ENCODE data around the gene RELN. TPM values are rescaled to one million over a fixed set of nuclear protein-coding genes. Genes with fewer than 3 reads are reported as not detected.

The RELN gene
- total and polyA plus RNA-seq, 10 of the 15 experiments (the other 5 are each of a cell fraction or from before 2014, with no cell fraction given), result 0.11 to 0.21 TPM; not detected in 8

DNA sequence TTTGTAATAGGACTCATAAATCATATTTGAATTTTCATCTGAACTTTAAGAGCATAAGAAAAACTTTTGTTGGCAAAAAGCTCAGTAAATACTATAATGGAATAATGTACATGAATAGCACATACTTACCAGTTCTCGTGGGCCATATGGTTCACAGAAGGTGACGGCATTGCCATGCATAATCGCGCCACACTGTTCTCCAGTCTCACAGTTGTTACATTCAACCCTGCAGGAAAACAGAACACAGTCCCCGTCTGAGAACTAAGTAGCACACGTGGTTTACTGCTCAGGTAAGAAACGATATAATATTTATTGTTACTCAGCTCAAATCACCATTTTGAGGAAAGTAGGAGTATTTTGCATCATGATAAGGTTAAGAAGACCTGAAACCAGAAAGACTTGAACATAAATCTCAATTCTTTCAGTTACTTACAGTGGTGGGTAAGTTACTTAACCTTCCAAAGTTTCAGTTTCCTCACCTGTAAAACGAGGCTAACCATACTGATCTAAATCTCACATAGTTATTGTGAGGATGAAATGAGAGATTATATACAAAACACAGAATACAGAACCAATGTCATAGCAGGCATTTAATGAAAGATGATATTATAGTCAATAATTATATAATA lies 261.4 kb downstream of the RELN start:
- TF ChIP-seq GABPA (IDR thresholded peaks at IDR 0.05; ENCODE audit: low read depth) (no peak), FOS (IDR thresholded peaks at IDR 0.05; ENCODE audit: borderline replicate concordance, extremely low read depth, insufficient read length) (no peak)
- ChIA-PET RAD21 (ENCODE audit: unreplicated experiment) (no interaction called here), POLR2A (no interaction called here), CTCF (no interaction called here), SMC1A (ENCODE audit: uncharacterized antibody, unreplicated experiment) (no interaction called here)
- Histone ChIP-seq H4K20me1 (ENCODE audit: control insufficient read depth, insufficient read depth) (no peaks in the 10 kb centered on the region), H3K27ac (ENCODE audit: control insufficient read depth, insufficient read depth) (no peak overlapping the region), H3K36me3 (ENCODE audit: control insufficient read depth in 2 of 2, insufficient read depth in 2 of 2, low read length in 1 of 2) (no peaks in the 10 kb centered on the region), H3K9me3 (replicated peaks; ENCODE audit: control insufficient read depth, insufficient read depth, low read length) (no peaks in the 10 kb centered on the region), H3K4me3 (no peak overlapping the region), H3K27me3 (replicated peaks in 1 of 2; ENCODE audit: control insufficient read depth in 2 of 2, insufficient read depth in 2 of 2, low read length in 1 of 2) (no peaks in the 10 kb centered on the region), H3K79me2 (ENCODE audit: control insufficient read depth, insufficient read depth, low read length) (no peaks in the 10 kb centered on the region), H2AFZ (ENCODE audit: control insufficient read depth, low read depth, low read length) (no peak overlapping the region), H3K4me1 (ENCODE audit: control insufficient read depth, insufficient read depth, low read length) (no peaks in the 10 kb centered on the region), H3K4me2 (ENCODE audit: control insufficient read depth, insufficient read depth) (no peak overlapping the region), H3K9ac (ENCODE audit: control insufficient read depth, insufficient read depth, low read length) (no peak overlapping the region)
- in situ Hi-C loops (cut with MboI) (no loop called here), intact Hi-C loops (cut with micrococcal nuclease; ENCODE audit: unreplicated experiment) (no loop called here)
- DNase-seq (ENCODE audit: low read depth, low spot score), result no peak
- WGBS (ENCODE audit: insufficient coverage, insufficient replicate concordance, low lambda C conversion rate, missing lambda C conversion rate), result 36% methylated on average over 8 of the region's 8 CpGs
- no peak for FAIRE-seq
- BruUV-seq (replicated peaks), result no TSS peak
- ATAC-seq, result no peak

DNA sequence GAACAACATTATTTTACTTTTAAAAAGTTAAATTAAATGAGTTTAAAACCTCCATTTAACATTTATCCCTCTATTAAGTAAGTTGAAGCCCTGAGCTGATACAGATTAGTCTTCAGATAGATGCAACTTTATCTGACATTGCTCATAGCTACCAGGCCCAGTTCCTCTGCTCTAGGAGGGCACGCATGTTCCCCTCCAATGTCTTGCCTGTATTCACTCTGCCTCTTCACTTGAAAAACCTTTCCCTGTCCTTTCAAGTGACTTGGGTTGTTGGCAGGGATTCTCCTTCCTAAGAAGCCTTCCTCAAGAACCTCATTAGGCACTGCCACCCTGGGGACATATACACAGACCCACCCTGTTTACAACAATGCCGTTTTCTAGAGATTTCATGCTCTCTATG lies 270.4 kb downstream of the RELN start:
- TF ChIP-seq PML (IDR thresholded peaks at IDR 0.05; ENCODE audit: low read length) (no peak), TCF12 (IDR thresholded peaks at IDR 0.05; ENCODE audit: low read depth, low read length) (no peak), IRF3 (IDR thresholded peaks at IDR 0.05) (no peak), MXI1 (IDR thresholded peaks at IDR 0.05; ENCODE audit: low read depth, low read length) (no peak), SIX5 (IDR thresholded peaks at IDR 0.05; ENCODE audit: low read depth, low read length, severe bottlenecking) (no peak), NFYB (IDR thresholded peaks at IDR 0.05; ENCODE audit: insufficient read depth, low read depth, low read length) (no peak), HSF1 (IDR thresholded peaks at IDR 0.05; ENCODE audit: low read depth, low read length) (no peak), BMI1 (IDR thresholded peaks at IDR 0.05; ENCODE audit: borderline replicate concordance) (no peak)

More for the DNA sequence above, 270.4 kb downstream of the RELN start:
- Histone ChIP-seq H3K4me3 (no peak overlapping the region), H3K36me3 (ENCODE audit: control insufficient read depth in 2 of 2, insufficient read depth in 2 of 2, low read length in 1 of 2) (no peaks in the 10 kb centered on the region), H3K9ac (ENCODE audit: control insufficient read depth, insufficient read depth, low read length) (no peak overlapping the region), H3K9me3 (replicated peaks; ENCODE audit: control insufficient read depth, insufficient read depth, low read length) (no peaks in the 10 kb centered on the region), H2AFZ (ENCODE audit: control insufficient read depth, low read depth, low read length) (no peak overlapping the region), H3K27ac (ENCODE audit: control insufficient read depth, insufficient read depth) (no peak overlapping the region), H3K79me2 (ENCODE audit: control insufficient read depth, insufficient read depth, low read length) (no peaks in the 10 kb centered on the region), H3K4me1 (ENCODE audit: control insufficient read depth, insufficient read depth, low read length) (no peaks in the 10 kb centered on the region), H4K20me1 (ENCODE audit: control insufficient read depth, insufficient read depth) (no peaks in the 10 kb centered on the region), H3K27me3 (replicated peaks in 1 of 2; ENCODE audit: control insufficient read depth in 2 of 2, insufficient read depth in 2 of 2, low read length in 1 of 2) (peaks cover 0 to 3% of the 10 kb centered on the region in 2 experiments; a peak in 3 of 4 replicates), H3K4me2 (ENCODE audit: control insufficient read depth, insufficient read depth) (no peak overlapping the region)
- ATAC-seq (no peak), DNase-seq (ENCODE audit: low read depth, low spot score) (no peak), FAIRE-seq (no peak)
- intact Hi-C loops (cut with micrococcal nuclease; ENCODE audit: unreplicated experiment), result no loop called here
- in situ Hi-C loops (cut with MboI), result no loop called here
- ChIA-PET SMC1A (ENCODE audit: uncharacterized antibody, unreplicated experiment) (no interaction called here), POLR2A (no interaction called here), RAD21 (ENCODE audit: unreplicated experiment) (interaction anchor here (0.5 kb wide), 1 partner anchor 67 kb away, joined by 3 read pairs; no protein-coding TSS in a partner anchor), CTCF (no interaction called here)
- no TSS peak for BruUV-seq (replicated peaks)
- 7% methylated on average over 2 of the region's 2 CpGs for WGBS (ENCODE audit: insufficient coverage, insufficient replicate concordance, low lambda C conversion rate, missing lambda C conversion rate)

All from GM12878 (cell line).